ENCODE results near the gene SH3RF1.

The SH3RF1 gene

GRCh38 chr4:169143335-169143734, 127.4 kb downstream of the SH3RF1 start:
- Histone ChIP-seq H3K27ac (ENCODE audit: low read depth, low read length) (no peak overlapping the region), H3K36me3 (ENCODE audit: control insufficient read depth in 1 of 2, insufficient read depth in 2 of 2, low read length in 2 of 2) (peaks cover 4 to 13% of the 10 kb centered on the region in 2 donors), H3K4me1 (ENCODE audit: control insufficient read depth in 1 of 2, insufficient read depth in 2 of 2, low read length in 2 of 2) (no peaks in the 10 kb centered on the region), H3K9ac (ENCODE audit: low read depth in 1 of 2, low read length in 2 of 2) (no peak overlapping the region), H3K4me3 (ENCODE audit: low read depth in 1 of 2, low read length in 2 of 2) (no peak overlapping the region), H3K27me3 (ENCODE audit: control insufficient read depth in 1 of 2, insufficient read depth in 2 of 2, low read length in 2 of 2) (no peaks in the 10 kb centered on the region), H3K9me3 (ENCODE audit: control insufficient read depth in 1 of 2, low read length in 2 of 2) (no peaks in the 10 kb centered on the region)

GRCh38 chr4:169142906-169143305, 127.8 kb downstream of the SH3RF1 start:
- Histone ChIP-seq H3K4me3 (ENCODE audit: low read depth in 1 of 2, low read length in 2 of 2) (no peak overlapping the region), H3K36me3 (ENCODE audit: control insufficient read depth in 1 of 2, insufficient read depth in 2 of 2, low read length in 2 of 2) (peaks cover 4 to 13% of the 10 kb centered on the region in 2 donors), H3K9me3 (ENCODE audit: control insufficient read depth in 1 of 2, low read length in 2 of 2) (no peaks in the 10 kb centered on the region), H3K27me3 (ENCODE audit: control insufficient read depth in 1 of 2, insufficient read depth in 2 of 2, low read length in 2 of 2) (no peaks in the 10 kb centered on the region), H3K27ac (ENCODE audit: low read depth, low read length) (no peak overlapping the region), H3K4me1 (ENCODE audit: control insufficient read depth in 1 of 2, insufficient read depth in 2 of 2, low read length in 2 of 2) (no peaks in the 10 kb centered on the region), H3K9ac (ENCODE audit: low read depth in 1 of 2, low read length in 2 of 2) (no peak overlapping the region)

DNA sequence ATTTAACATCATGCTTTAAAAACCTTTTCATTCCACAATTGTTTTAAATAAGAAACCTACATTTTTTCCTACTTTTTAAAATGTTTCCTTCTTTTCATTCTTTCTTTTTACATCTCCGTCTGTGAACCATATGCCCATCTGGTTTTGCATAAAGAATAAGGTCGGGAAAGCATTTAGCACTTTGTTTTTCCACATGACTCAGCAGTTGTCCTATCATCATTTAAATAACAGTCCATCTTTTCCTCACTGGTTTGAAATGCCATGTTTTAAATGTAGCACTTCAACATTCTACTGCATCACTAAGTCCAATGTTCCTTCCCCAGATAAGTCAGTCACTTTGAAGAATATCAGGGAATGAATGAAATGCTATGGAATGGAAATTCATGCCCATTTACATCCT, 128.4 kb downstream of the SH3RF1 start:
- H3K9me3 ChIP-seq (ENCODE audit: control insufficient read depth in 1 of 2, low read length in 2 of 2), result no peaks in the 10 kb centered on the region
- H3K4me1 ChIP-seq (ENCODE audit: control insufficient read depth in 1 of 2, insufficient read depth in 2 of 2, low read length in 2 of 2), result no peaks in the 10 kb centered on the region
- H3K27me3 ChIP-seq (ENCODE audit: control insufficient read depth in 1 of 2, insufficient read depth in 2 of 2, low read length in 2 of 2), result no peaks in the 10 kb centered on the region
- no peak overlapping the region for H3K9ac ChIP-seq (ENCODE audit: low read depth in 1 of 2, low read length in 2 of 2)
- H3K36me3 ChIP-seq (ENCODE audit: control insufficient read depth in 1 of 2, insufficient read depth in 2 of 2, low read length in 2 of 2), result peaks cover 4 to 13% of the 10 kb centered on the region in 2 donors
- no peak overlapping the region for H3K27ac ChIP-seq (ENCODE audit: low read depth, low read length)
- H3K4me3 ChIP-seq (ENCODE audit: low read depth in 1 of 2, low read length in 2 of 2), result no peak overlapping the region

DNA sequence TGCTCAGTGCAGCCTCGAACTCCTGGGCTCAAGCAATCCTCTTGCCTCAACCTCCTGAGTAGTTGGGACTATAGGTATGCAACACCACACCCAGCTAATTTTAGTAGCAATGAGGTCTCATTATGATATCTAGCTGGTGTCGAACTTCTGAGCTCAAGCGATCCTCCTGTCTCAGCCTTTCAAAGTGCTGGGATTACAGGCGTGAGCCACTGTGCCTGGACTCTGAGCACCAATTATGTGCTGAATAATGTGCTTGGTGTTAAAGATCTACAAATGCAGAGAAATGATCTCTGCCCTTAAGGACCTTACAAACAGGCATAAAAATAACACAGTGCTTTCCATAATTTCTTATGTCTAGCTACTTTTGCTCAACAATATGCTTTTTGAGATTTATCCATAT, 131.7 kb downstream of the SH3RF1 start:
- H3K9ac ChIP-seq (ENCODE audit: low read depth in 1 of 2, low read length in 2 of 2), result no peak overlapping the region
- peaks cover 9 to 23% of the 10 kb centered on the region in 2 donors for H3K36me3 ChIP-seq (ENCODE audit: control insufficient read depth in 1 of 2, insufficient read depth in 2 of 2, low read length in 2 of 2)
- no peaks in the 10 kb centered on the region for H3K27me3 ChIP-seq (ENCODE audit: control insufficient read depth in 1 of 2, insufficient read depth in 2 of 2, low read length in 2 of 2)
- peaks cover 0 to 5% of the 10 kb centered on the region in 2 donors for H3K4me1 ChIP-seq (ENCODE audit: control insufficient read depth in 1 of 2, insufficient read depth in 2 of 2, low read length in 2 of 2)
- H3K4me3 ChIP-seq (ENCODE audit: low read depth in 1 of 2, low read length in 2 of 2), result no peak overlapping the region
- H3K9me3 ChIP-seq (ENCODE audit: control insufficient read depth in 1 of 2, low read length in 2 of 2), result no peaks in the 10 kb centered on the region
- no peak overlapping the region for H3K27ac ChIP-seq (ENCODE audit: low read depth, low read length)

GRCh38 chr4:169137558-169137920, 133.2 kb downstream of the SH3RF1 start:
- peaks cover 14 to 30% of the 10 kb centered on the region in 2 donors for H3K36me3 ChIP-seq (ENCODE audit: control insufficient read depth in 1 of 2, insufficient read depth in 2 of 2, low read length in 2 of 2)
- H3K27me3 ChIP-seq (ENCODE audit: control insufficient read depth in 1 of 2, insufficient read depth in 2 of 2, low read length in 2 of 2), result no peaks in the 10 kb centered on the region
- no peak overlapping the region for H3K4me3 ChIP-seq (ENCODE audit: low read depth in 1 of 2, low read length in 2 of 2)
- no peaks in the 10 kb centered on the region for H3K9me3 ChIP-seq (ENCODE audit: control insufficient read depth in 1 of 2, low read length in 2 of 2)
- peaks cover 0 to 5% of the 10 kb centered on the region in 2 donors for H3K4me1 ChIP-seq (ENCODE audit: control insufficient read depth in 1 of 2, insufficient read depth in 2 of 2, low read length in 2 of 2)
- H3K9ac ChIP-seq (ENCODE audit: low read depth in 1 of 2, low read length in 2 of 2), result no peak overlapping the region
- no peak overlapping the region for H3K27ac ChIP-seq (ENCODE audit: low read depth, low read length)

GRCh38 chr4:169136796-169137557, 133.8 kb downstream of the SH3RF1 start:
- Histone ChIP-seq H3K27ac (ENCODE audit: low read depth, low read length) (no peak overlapping the region), H3K4me3 (ENCODE audit: low read depth in 1 of 2, low read length in 2 of 2) (no peak overlapping the region), H3K9me3 (ENCODE audit: control insufficient read depth in 1 of 2, low read length in 2 of 2) (no peaks in the 10 kb centered on the region), H3K27me3 (ENCODE audit: control insufficient read depth in 1 of 2, insufficient read depth in 2 of 2, low read length in 2 of 2) (no peaks in the 10 kb centered on the region), H3K36me3 (ENCODE audit: control insufficient read depth in 1 of 2, insufficient read depth in 2 of 2, low read length in 2 of 2) (peaks cover 14 to 31% of the 10 kb centered on the region in 2 donors), H3K9ac (ENCODE audit: low read depth in 1 of 2, low read length in 2 of 2) (no peak overlapping the region), H3K4me1 (ENCODE audit: control insufficient read depth in 1 of 2, insufficient read depth in 2 of 2, low read length in 2 of 2) (peaks cover 0 to 5% of the 10 kb centered on the region in 2 donors)

GRCh38 chr4:169136330-169136729, 134.4 kb downstream of the SH3RF1 start:
- H3K9ac ChIP-seq (ENCODE audit: low read depth in 1 of 2, low read length in 2 of 2), result no peak overlapping the region
- H3K27me3 ChIP-seq (ENCODE audit: control insufficient read depth in 1 of 2, insufficient read depth in 2 of 2, low read length in 2 of 2), result no peaks in the 10 kb centered on the region
- H3K36me3 ChIP-seq (ENCODE audit: control insufficient read depth in 1 of 2, insufficient read depth in 2 of 2, low read length in 2 of 2), result peaks cover 14 to 36% of the 10 kb centered on the region in 2 donors
- H3K4me3 ChIP-seq (ENCODE audit: low read depth in 1 of 2, low read length in 2 of 2), result no peak overlapping the region
- no peak overlapping the region for H3K27ac ChIP-seq (ENCODE audit: low read depth, low read length)
- peaks cover 0 to 5% of the 10 kb centered on the region in 2 donors for H3K4me1 ChIP-seq (ENCODE audit: control insufficient read depth in 1 of 2, insufficient read depth in 2 of 2, low read length in 2 of 2)
- no peaks in the 10 kb centered on the region for H3K9me3 ChIP-seq (ENCODE audit: control insufficient read depth in 1 of 2, low read length in 2 of 2)

- peaks cover 14 to 38% of the 10 kb centered on the region in 2 donors for H3K36me3 ChIP-seq (ENCODE audit: control insufficient read depth in 1 of 2, insufficient read depth in 2 of 2, low read length in 2 of 2)
- H3K27ac ChIP-seq (ENCODE audit: low read depth, low read length), result no peak overlapping the region
- no peak overlapping the region for H3K4me3 ChIP-seq (ENCODE audit: low read depth in 1 of 2, low read length in 2 of 2)
- H3K4me1 ChIP-seq (ENCODE audit: control insufficient read depth in 1 of 2, insufficient read depth in 2 of 2, low read length in 2 of 2), result peaks cover 0 to 5% of the 10 kb centered on the region in 2 donors
- no peak overlapping the region for H3K9ac ChIP-seq (ENCODE audit: low read depth in 1 of 2, low read length in 2 of 2)
- no peaks in the 10 kb centered on the region for H3K27me3 ChIP-seq (ENCODE audit: control insufficient read depth in 1 of 2, insufficient read depth in 2 of 2, low read length in 2 of 2)
- no peaks in the 10 kb centered on the region for H3K9me3 ChIP-seq (ENCODE audit: control insufficient read depth in 1 of 2, low read length in 2 of 2)
These were observed 135.0 kb downstream of the SH3RF1 start for GRCh38 chr4:169135776-169136175.

- no peaks in the 10 kb centered on the region for H3K9me3 ChIP-seq (ENCODE audit: control insufficient read depth in 1 of 2, low read length in 2 of 2)
- H3K4me1 ChIP-seq (ENCODE audit: control insufficient read depth in 1 of 2, insufficient read depth in 2 of 2, low read length in 2 of 2), result peaks cover 0 to 5% of the 10 kb centered on the region in 2 donors
- H3K9ac ChIP-seq (ENCODE audit: low read depth in 1 of 2, low read length in 2 of 2), result no peak overlapping the region
- no peak overlapping the region for H3K27ac ChIP-seq (ENCODE audit: low read depth, low read length)
- H3K36me3 ChIP-seq (ENCODE audit: control insufficient read depth in 1 of 2, insufficient read depth in 2 of 2, low read length in 2 of 2), result peaks cover 21 to 55% of the 10 kb centered on the region in 2 donors
- H3K4me3 ChIP-seq (ENCODE audit: low read depth in 1 of 2, low read length in 2 of 2), result no peak overlapping the region
- H3K27me3 ChIP-seq (ENCODE audit: control insufficient read depth in 1 of 2, insufficient read depth in 2 of 2, low read length in 2 of 2), result no peaks in the 10 kb centered on the region
These were observed 136.8 kb downstream of the SH3RF1 start for GRCh38 chr4:169133932-169134331.

GRCh38 chr4:169132561-169133305, 138.0 kb downstream of the SH3RF1 start:
- no peak overlapping the region for H3K9ac ChIP-seq (ENCODE audit: low read depth in 1 of 2, low read length in 2 of 2)
- H3K27me3 ChIP-seq (ENCODE audit: control insufficient read depth in 1 of 2, insufficient read depth in 2 of 2, low read length in 2 of 2), result no peaks in the 10 kb centered on the region
- H3K4me1 ChIP-seq (ENCODE audit: control insufficient read depth in 1 of 2, insufficient read depth in 2 of 2, low read length in 2 of 2), result peaks cover 0 to 5% of the 10 kb centered on the region in 2 donors
- no peaks in the 10 kb centered on the region for H3K9me3 ChIP-seq (ENCODE audit: control insufficient read depth in 1 of 2, low read length in 2 of 2)
- peaks cover 26 to 59% of the 10 kb centered on the region in 2 donors for H3K36me3 ChIP-seq (ENCODE audit: control insufficient read depth in 1 of 2, insufficient read depth in 2 of 2, low read length in 2 of 2)
- H3K4me3 ChIP-seq (ENCODE audit: low read depth in 1 of 2, low read length in 2 of 2), result no peak overlapping the region
- H3K27ac ChIP-seq (ENCODE audit: low read depth, low read length), result no peak overlapping the region

Data from duodenal mucosa (tissue), 2 donors.